Thyroid gland (tissue), 4 donors: ENCODE data around the gene INVS.

Source experiments
- POLR2A ChIP-seq, 2 donors: fragments of 450-650 bp; IDR thresholded peaks; one replicate each; pipeline ENCODE4 v1.6.1; 2017; ENCODE audit warnings: antibody characterized with exemption in 2 of 2, mild to moderate bottlenecking in 2 of 2, moderate library complexity in 1 of 2
- TF ChIP-seq, protein P1 (sequence below), 6 experiments: fragments of 200-600 bp in 3 of 6; fragments of 450-650 bp in 3 of 6; sonication (generic) in 3 of 6; IDR thresholded peaks; one replicate each; pipeline ENCODE4 v1.5.1; 2016 to 2019; ENCODE audit warnings: antibody characterized with exemption in 6 of 6, mild to moderate bottlenecking in 2 of 6, inconsistent platforms in 1 of 6, moderate library complexity in 1 of 6

- TF ChIP-seq, protein P1, sequence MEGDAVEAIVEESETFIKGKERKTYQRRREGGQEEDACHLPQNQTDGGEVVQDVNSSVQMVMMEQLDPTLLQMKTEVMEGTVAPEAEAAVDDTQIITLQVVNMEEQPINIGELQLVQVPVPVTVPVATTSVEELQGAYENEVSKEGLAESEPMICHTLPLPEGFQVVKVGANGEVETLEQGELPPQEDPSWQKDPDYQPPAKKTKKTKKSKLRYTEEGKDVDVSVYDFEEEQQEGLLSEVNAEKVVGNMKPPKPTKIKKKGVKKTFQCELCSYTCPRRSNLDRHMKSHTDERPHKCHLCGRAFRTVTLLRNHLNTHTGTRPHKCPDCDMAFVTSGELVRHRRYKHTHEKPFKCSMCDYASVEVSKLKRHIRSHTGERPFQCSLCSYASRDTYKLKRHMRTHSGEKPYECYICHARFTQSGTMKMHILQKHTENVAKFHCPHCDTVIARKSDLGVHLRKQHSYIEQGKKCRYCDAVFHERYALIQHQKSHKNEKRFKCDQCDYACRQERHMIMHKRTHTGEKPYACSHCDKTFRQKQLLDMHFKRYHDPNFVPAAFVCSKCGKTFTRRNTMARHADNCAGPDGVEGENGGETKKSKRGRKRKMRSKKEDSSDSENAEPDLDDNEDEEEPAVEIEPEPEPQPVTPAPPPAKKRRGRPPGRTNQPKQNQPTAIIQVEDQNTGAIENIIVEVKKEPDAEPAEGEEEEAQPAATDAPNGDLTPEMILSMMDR (IDR thresholded peaks at IDR 0.05) = no peak
- TF ChIP-seq POLR2A (IDR thresholded peaks at IDR 0.05) = no peak
Measured at GRCh38 chr9:100204796-100205195, 105.8 kb downstream of the INVS start.
